Vagina (tissue), 2 donors: ENCODE measurements around the gene LAIR2. TPM values are rescaled to one million over a fixed set of nuclear protein-coding genes. Genes with fewer than 3 reads are reported as not detected.
"Not testable (repeated sequence)": the region's sequence is repeated elsewhere in the genome, so short reads cannot be mapped to it uniquely, and the experiment has no call there.

ENCODE experiments used
- DNase-seq, 2 donors: peaks; one replicate each; pipeline ENCODE4 v3.0.0-alpha.2; 2017; ENCODE audit errors: extremely low spot score in 2 of 2
- H3K27ac ChIP-seq: fragments of 200-600 bp; sonication (generic); one replicate; pipeline ENCODE4 v1.5.1; 2019
- H3K27me3 ChIP-seq: fragments of 200-600 bp; sonication (generic); one replicate; pipeline ENCODE4 v1.5.1; 2019
- H3K36me3 ChIP-seq, 2 donors: fragments of 200-600 bp; sonication (generic); one replicate each; pipeline ENCODE4 v1.5.1; 2017 to 2019
- H3K4me1 ChIP-seq: fragments of 200-600 bp; sonication (generic); one replicate; pipeline ENCODE4 v1.5.1; 2019
- H3K4me3 ChIP-seq, 2 donors: fragments of 200-600 bp; sonication (generic); 1 replicate in 1 of 2; 2 replicates in 1 of 2; pipeline ENCODE4 v1.5.1; 2016 to 2019
- H3K9me3 ChIP-seq: fragments of 200-600 bp; sonication (generic); one replicate; pipeline ENCODE4 v1.5.1; 2019
- CTCF ChIP-seq, 3 experiments: fragments of 450-650 bp in 2 of 3; fragments of 200-600 bp in 1 of 3; sonication (generic) in 1 of 3; IDR thresholded peaks; one replicate each; pipeline ENCODE4 v1.5.1; 2017 to 2019; ENCODE audit warnings: antibody characterized with exemption in 3 of 3, mild to moderate bottlenecking in 2 of 3, moderate library complexity in 2 of 3
- POLR2A ChIP-seq, 2 donors: fragments of 450-650 bp; IDR thresholded peaks; one replicate each; pipeline ENCODE4 v1.6.1; 2017; ENCODE audit warnings: antibody characterized with exemption in 2 of 2, mild to moderate bottlenecking in 2 of 2, moderate library complexity in 2 of 2
- POLR2AphosphoS5 ChIP-seq, 2 donors: sonication (generic); formaldehyde crosslinking; IDR thresholded peaks; one replicate each; pipeline ENCODE4 v1.9.0; 2017; ENCODE audit warnings: antibody characterized with exemption in 2 of 2, mild to moderate bottlenecking in 2 of 2, low read depth in 1 of 2; ENCODE audit not compliant: insufficient read depth in 1 of 2
- intact Hi-C: fragments of 100-400 bp; cut with DNase I; formaldehyde crosslinking; loops from one replicate; pipeline ENCODE4 v1.15.1; 2023
- total RNA-seq: library from RNA; depleted of rRNA; stranded (reverse); fragments of >200 nt; gene quantifications from one replicate; pipeline ENCODE4 v1.2.3, GENCODE V29; 2016

LAIR2 gene
- total RNA-seq, 1 donor from 2014 or later: not detected

- Histone ChIP-seq H3K27me3 (no peaks in the 10 kb centered on the region), H3K36me3 (no peaks in the 10 kb centered on the region), H3K4me1 (no peaks in the 10 kb centered on the region), H3K4me3 (no peak overlapping the region), H3K27ac (no peak overlapping the region), H3K9me3 (no peaks in the 10 kb centered on the region)
- TF ChIP-seq POLR2A (IDR thresholded peaks at IDR 0.05) (no peak), CTCF (IDR thresholded peaks at IDR 0.05) (no peak), POLR2AphosphoS5 (IDR thresholded peaks at IDR 0.05; ENCODE audit: insufficient read depth in 1 of 2, low read depth in 1 of 2) (no peak)
- DNase-seq: no peak
- intact Hi-C loops: loop anchor here (10.0 kb wide), 1 partner anchor 179 kb away; the partner anchor contains the start of gene LILRB4
Observed at GRCh38 chr19:54485851-54486250, 16.8 kb upstream of the LAIR2 start.

DNA sequence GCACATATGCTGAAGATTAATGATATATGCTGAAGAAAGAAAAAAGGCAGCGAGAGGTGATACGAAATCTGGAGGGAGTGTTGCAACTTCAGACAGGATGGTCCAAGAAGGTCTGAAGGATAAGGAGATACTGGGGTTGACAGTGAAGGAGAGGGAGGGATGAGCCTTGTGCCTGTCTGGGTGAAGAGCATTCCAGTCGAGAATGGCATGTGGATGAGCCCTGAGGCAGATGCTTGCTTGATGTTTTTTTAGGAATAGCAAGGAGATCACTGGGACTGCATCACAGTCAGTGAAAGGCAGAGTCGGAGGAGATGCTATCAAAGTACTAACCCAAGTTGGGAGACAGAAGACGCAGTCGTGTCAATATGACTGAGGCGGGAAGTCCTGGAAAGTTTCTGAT, 13.3 kb upstream of the LAIR2 start:
- intact Hi-C loops: loop anchor here (10.0 kb wide), 1 partner anchor 175 kb away; the partner anchor contains the start of gene LILRB4

DNA sequence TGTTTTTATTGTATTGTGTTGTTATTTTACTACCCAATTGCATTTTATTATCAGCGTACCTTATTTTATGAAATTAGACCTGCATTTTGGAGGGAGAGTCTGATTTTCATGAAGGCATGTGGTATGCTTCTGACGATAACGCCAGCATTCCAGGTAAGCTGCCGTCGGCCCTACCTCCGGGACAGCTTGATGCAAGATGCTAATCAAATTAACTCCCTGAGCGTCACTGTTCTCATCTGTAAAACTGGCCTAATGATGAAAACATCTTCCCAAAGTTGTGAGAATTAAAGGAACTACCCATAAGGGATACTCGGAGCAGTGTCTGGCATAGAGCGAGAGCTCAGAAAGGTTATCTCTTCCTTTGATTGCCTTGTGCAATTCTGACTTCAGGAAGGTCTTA, 12.9 kb upstream of the LAIR2 start:
- Histone ChIP-seq H3K4me3 (no peak overlapping the region), H3K9me3 (no peaks in the 10 kb centered on the region), H3K4me1 (no peaks in the 10 kb centered on the region), H3K36me3 (no peaks in the 10 kb centered on the region), H3K27me3 (no peaks in the 10 kb centered on the region), H3K27ac (no peak overlapping the region)
- intact Hi-C loops: loop anchor here (10.0 kb wide), 1 partner anchor 175 kb away; the partner anchor contains the start of gene LILRB4
- DNase-seq: no peak
- no peak for TF ChIP-seq POLR2AphosphoS5 (IDR thresholded peaks at IDR 0.05; ENCODE audit: insufficient read depth in 1 of 2, low read depth in 1 of 2)
- TF ChIP-seq POLR2A (IDR thresholded peaks at IDR 0.05): no peak
- no peak for TF ChIP-seq CTCF (IDR thresholded peaks at IDR 0.05)

More for the DNA sequence above, 13.3 kb upstream of the LAIR2 start:
- DNase-seq: no peak
- Histone ChIP-seq H3K4me3 (no peak overlapping the region), H3K27me3 (no peaks in the 10 kb centered on the region), H3K36me3 (no peaks in the 10 kb centered on the region), H3K27ac (no peak overlapping the region), H3K4me1 (no peaks in the 10 kb centered on the region), H3K9me3 (no peaks in the 10 kb centered on the region)
- TF ChIP-seq POLR2A (IDR thresholded peaks at IDR 0.05) (no peak), CTCF (IDR thresholded peaks at IDR 0.05) (no peak), POLR2AphosphoS5 (IDR thresholded peaks at IDR 0.05; ENCODE audit: insufficient read depth in 1 of 2, low read depth in 1 of 2) (no peak)

DNA sequence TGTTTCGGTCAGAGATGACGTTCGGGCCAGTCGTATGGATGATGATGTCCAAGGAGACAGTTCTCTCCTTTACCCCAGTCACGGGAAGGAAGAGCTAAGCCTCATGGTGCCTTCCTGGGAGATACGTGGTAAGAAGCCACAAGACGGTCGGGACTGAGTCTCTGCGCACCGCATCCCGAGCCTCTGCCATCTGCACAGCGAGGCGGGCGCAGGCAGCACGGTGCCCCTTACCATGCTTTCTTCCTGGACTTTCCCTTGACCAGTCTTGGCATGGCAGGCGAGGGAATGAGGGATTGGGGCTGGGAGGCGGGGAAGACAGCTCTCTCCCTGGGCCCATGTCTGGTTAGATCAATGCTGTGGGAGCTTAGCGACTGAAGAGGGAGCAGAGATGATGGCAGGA, 10.1 kb upstream of the LAIR2 start:
- no peak overlapping the region for H3K27ac ChIP-seq
- no peak for DNase-seq

DNA sequence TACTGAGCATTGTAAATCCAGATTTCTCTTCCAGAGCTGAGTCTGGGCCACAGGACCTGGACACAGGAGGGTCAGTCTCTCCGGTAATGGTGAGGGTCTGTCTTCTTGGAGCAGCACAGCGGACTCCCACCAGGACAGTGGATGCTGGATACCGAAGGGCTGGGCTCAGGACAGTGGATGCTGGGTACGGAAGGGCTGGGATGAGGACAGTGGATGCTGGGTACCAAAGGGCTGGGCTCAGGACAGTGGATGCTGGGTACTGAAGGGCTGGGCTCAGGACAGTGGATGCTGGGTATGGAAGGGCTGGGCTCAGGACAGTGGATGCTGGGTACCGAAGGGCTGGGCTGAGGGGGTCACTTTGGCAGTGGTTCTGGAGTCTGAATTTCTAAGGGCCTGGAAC, 9.6 kb upstream of the LAIR2 start:
- H3K36me3 ChIP-seq, H3K27ac ChIP-seq, DNase-seq, H3K4me1 ChIP-seq, H3K4me3 ChIP-seq, intact Hi-C loops, H3K9me3 ChIP-seq, H3K27me3 ChIP-seq: not testable (repeated sequence)

More for the DNA sequence above, 10.1 kb upstream of the LAIR2 start:
- no peak overlapping the region for H3K4me3 ChIP-seq
- intact Hi-C loops: no loop called here
- H3K9me3 ChIP-seq: no peaks in the 10 kb centered on the region
- no peaks in the 10 kb centered on the region for H3K4me1 ChIP-seq
- no peaks in the 10 kb centered on the region for H3K36me3 ChIP-seq
- H3K27me3 ChIP-seq: no peaks in the 10 kb centered on the region
- no peak for TF ChIP-seq POLR2A (IDR thresholded peaks at IDR 0.05)
- no peak for TF ChIP-seq CTCF (IDR thresholded peaks at IDR 0.05)
- no peak for TF ChIP-seq POLR2AphosphoS5 (IDR thresholded peaks at IDR 0.05; ENCODE audit: insufficient read depth in 1 of 2, low read depth in 1 of 2)
